GM10847 (cell line): Measurements from ENCODE around the gene TIE1.

Experiments used
- POLR2A ChIP-seq: IDR thresholded peaks from 2 replicates; pipeline ENCODE4 v1.6.1; 2011; ENCODE audit not compliant: insufficient read length; ENCODE audit errors: extremely low read depth

The TIE1 gene

DNA sequence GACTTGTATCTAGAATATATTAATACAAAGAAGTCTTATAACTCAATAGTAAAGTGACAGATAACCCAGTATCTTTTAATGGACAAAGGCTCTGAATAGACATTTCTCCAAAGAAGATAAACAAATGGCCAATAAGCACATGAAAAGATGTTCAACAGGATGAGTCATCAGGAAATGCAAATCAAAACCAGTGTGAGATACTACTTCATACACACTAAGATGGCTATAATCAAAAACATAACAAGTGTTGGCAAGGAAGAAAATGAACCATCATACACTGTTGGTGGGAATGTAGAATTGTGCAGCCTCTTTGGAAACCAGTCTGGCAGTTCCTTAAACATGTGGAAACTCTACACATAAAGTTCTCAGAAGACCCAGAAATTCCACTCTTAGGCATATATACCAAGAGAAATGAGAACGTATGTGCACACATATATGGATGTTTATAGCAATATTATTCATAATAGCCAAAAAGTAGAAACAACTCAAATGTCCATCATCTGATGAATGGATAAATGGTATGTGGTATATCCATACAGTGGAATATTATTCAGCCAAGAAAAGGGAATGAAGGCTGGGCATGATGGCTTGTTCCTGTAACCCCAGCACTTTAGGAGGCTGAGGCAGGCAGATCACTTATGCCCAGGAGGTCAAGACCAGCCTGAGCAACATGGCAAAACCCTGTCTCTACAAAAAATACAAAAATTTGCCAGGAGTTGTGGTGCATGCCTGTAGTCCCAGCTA is 26.9 kb downstream of the TIE1 start:
- no peak for TF ChIP-seq POLR2A

DNA sequence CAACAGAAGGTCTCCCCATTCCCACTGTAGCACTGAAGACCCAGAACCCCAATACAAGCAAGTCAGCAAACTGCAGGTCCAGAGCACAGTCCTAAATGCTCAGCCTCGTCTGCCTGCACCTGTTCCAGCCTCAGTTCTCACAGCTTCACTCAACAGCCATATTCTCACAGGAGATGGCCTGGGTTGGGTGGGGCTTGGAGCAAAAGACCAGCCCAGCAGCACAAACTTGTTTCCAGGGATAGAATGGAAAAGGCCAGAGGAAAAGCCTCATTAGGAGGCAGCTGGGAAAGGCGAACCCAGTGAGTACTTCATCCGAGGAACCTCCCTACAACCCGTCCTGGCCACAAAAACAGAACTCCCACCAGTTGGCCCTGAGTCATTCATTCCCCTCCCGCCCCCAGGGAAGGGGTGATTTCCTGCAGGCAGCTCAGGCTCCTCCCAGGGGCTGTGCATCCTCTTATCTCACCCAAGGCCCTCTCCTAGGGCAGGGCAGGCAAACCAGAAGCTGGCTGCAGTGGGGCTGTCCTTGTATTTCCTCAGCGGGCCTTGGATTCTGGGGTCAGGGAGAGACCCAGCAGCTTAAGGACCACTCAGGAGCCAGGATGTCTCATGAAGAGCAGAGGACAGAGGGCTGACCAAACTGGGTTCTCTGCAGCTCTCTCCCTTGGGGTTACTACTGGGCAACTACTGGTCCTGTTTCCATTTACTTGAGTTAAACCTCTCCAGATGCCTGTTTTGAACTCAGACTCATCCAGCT is 29.4 kb downstream of the TIE1 start:
- no peak for TF ChIP-seq POLR2A

DNA sequence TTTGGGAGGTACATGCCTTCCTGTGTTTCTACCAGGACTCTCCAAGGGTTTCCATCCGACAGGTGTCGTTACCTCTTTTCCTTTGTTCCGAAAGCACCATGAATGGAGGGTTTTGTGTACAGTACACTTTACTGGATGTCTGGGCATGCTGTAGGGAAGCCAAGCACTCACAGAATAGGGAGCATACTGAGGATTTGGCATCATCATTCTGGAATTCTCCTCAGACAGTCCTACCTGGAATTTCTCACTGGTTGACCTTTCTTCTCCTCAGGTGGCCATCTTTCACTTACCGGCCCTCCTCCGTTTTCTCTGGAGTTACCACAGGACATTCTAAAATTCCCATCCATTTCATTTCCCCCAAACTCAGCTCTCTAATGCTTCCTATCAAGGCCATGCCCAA is 30.9 kb downstream of the TIE1 start:
- no peak for TF ChIP-seq POLR2A

DNA sequence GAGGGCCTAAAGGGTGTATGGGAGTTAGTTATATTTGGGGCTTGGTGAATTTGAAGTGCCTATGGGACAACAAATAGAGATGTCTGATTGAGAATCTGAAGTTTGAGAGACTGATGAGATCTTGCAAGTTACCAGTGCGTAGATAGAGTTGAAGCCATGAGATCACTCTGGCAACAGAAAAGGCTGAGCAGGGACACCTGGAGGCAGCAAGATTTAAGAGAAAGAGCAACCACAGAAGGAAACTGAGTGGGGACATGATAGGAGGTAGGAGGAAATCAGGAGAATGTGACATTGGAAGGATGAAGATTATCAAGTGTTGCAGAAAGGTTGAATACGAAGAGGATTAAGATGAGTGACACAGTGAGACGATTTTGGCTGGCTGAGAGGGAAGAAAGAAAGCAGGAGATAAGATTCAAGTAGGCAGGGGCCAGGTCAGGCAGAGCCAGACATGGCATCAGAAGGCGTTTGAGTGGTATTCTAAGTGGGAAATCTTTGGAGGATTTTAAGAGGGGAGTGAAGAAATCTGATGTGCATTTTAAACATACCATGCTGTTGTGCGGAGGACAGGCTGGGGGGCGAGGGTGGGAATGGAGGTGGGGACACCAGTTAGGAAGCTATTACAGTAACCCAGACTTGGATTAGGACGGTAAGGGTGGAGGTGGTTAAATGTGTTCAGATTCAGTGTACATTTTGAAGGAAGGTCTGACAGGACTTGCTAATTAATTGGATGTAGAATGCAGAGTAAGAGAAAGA is 33.8 kb downstream of the TIE1 start:
- TF ChIP-seq POLR2A = no peak

DNA sequence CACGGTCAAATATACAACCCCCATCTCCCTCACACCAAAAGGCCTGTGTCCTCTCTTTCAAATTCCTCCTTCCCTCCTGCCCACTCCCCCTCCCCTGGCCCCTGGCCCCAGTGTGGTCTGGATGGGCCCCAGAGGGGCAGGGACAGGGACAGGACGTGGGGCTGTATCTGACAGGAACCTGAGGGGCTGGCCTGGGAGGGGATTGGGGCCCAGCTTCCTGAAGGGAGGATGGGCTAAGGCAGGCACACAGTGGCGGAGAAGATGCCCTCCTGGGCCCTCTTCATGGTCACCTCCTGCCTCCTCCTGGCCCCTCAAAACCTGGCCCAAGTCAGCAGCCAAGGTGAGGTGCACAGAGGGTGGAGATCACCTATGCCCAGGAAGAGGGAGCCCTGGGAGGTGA is 36.8 kb downstream of the TIE1 start, which contains the start of gene MPL:
MPL (plus strand) TSS at position 231 of the 400 bp plus-strand sequence; CDS start at position 262, 31 bp downstream.
- TF ChIP-seq POLR2A = no peak

DNA sequence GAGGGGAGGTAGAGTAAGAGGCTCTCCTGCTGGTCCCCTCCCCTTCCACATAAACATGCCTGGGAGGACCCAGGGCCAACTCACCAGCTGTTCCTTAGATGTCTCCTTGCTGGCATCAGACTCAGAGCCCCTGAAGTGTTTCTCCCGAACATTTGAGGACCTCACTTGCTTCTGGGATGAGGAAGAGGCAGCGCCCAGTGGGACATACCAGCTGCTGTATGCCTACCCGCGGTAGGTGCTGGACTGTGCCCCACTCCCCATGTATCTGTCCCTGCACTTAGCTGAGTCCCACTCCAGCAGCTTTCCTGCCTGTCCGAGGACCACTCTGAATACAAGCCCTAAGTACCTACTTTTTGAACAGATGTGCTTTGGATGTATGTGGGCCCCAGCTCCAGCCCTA is 37.2 kb downstream of the TIE1 start:
- TF ChIP-seq POLR2A = no peak

DNA sequence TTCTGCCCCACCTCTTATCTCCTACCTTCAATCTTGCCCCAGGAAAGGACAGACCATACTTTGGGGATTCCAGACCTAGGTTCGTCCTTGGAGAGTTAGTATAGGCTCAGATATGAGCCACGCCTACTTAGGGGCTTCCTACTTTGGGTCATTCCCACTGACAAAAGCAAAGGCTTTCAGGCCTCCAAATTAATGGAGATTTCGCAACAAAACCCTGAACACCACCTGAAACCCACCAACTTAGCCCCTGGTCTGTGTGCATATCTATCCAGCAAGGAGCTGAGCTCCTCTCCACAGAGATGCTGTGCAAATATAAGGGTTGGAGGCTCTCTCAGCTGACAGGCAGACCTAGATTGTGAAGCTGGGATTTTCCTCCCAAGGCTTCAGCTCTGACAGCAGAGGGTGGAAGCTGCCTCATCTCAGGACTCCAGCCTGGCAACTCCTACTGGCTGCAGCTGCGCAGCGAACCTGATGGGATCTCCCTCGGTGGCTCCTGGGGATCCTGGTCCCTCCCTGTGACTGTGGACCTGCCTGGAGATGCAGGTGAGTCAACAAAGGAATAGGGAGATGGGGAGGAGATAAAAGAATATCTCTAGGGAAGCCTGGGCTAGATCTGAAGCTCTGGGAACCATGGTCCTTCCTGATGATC is 38.9 kb downstream of the TIE1 start:
- no peak for TF ChIP-seq POLR2A

DNA sequence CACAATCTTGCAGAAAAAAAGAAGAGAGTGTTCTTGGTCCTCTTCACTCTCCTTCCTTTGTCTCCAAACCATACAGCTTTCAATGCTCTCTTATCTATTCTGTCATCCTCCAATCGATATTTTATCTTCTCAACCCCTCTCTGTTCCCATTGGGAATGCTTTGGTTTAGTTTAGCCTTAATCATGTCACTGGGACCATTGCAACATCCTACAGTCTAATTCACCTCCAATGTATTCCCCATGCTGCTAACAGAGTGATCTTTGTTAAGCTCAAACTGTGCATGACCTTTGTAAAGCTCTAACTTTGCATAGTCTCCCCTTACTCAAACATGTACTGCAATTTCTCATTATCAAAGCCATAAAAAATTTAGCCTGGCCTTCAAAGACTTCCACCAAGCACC is 39.8 kb downstream of the TIE1 start:
- TF ChIP-seq POLR2A = no peak

DNA sequence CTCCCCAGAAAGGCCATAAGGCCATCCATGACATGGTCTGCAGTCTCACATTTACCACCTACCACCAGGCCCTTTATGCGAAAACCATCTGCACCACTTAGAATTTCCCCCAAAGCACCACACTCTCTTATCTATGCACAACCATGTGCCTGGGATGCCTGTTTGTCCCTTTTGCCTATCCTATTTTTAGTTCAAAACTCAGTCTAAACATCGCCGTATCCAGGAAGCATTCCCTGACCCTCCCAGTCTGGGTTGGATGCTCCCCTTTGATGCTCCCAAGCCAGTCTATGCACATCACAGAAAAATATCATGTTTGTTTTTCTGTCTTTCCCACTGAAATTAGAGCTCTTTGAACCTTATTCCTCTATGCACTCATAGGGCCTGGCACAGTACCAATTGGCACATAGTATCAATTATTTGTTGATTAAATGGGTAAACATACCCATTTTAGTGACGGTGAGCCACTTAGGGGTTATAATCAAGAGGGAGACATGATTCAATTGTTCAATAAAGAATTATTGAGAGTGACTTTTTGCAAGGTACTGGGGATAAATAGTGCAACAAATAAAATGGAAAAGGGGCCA is 43.6 kb downstream of the TIE1 start:
- no peak for TF ChIP-seq POLR2A

DNA sequence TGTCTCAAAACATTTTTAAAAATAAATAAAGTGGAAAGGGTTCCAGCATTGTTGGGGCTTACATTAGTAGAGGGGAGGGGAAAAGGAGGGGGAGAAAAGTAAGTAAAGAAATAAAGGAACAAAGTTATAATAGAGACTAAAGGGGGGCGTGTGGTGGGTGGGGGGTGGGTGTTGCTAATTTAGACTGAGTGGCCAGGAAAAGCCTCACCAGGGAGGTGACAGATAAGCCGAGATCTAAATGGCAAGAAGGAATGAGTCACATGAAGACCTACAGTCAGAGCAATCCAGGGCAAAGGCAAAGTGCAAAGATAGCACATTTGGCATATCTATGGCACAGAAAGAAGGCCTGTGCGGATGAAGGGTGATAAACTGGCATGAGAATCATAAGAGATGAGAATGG is 44.3 kb downstream of the TIE1 start:
- TF ChIP-seq POLR2A = no peak

DNA sequence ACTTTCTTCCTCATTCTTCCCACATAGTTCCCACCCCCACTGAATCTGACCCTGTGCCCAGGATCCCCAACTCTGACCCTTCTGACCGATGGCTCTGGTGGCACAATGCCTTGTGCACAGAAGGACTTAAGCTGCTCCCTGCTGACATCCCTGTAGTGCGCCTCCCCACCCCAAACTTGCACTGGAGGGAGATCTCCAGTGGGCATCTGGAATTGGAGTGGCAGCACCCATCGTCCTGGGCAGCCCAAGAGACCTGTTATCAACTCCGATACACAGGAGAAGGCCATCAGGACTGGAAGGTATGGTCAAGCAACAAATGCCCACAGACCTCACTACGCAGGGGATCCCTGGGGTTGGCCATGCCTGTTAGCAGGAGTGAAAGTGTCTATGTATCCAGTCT is 45.9 kb downstream of the TIE1 start:
- TF ChIP-seq POLR2A = no peak

DNA sequence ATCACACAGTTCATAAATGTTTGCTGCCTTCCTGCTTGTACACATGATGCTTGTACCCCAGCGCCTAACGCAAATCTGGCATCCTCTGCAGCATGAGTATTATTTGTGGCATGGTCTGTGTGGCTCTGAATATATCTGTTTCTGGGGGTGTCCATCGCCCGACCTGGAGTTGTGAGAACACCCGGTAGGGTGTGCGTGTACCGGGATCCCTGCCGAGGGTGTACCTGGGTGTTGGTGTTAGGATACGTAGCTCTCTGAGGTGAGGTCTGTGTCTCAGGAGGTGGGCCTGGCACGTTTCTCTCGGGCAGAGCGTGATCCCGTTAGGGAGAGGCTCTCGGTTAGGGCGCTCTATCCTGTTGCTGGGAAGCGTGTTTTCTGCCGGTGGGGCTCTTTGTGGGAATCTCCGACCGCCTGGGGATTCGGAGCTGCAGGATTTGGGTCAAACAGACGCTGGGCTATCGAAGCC is 47.6 kb downstream of the TIE1 start:
- TF ChIP-seq POLR2A = no peak

DNA sequence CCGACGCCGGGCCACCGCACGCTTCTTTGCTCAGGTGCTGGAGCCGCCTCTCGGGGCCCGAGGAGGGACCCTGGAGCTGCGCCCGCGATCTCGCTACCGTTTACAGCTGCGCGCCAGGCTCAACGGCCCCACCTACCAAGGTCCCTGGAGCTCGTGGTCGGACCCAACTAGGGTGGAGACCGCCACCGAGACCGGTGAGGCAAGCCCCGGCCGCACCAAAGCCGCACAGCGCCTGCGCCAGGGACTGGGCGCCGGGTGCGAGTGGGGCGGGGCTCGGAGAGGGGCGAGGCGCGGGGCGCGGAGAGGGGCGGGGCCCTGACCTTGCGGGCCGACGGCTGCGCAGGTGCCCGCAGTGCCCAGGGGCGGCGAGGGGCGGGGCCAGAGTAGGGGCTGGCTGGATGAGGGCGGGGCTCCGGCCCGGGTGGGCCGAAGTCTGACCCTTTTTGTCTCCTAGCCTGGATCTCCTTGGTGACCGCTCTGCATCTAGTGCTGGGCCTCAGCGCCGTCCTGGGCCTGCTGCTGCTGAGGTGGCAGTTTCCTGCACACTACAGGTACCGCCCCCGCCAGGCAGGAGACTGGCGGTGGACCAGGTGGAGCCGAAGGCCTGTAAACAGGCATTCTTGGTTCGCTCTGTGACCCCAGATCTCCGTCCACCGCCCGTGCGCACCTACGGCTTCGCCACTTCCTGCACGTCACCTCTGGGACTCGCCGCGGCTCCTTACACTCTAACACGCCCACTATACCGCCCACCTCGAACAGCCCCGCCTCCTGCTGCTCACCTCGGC is 48.2 kb downstream of the TIE1 start:
- TF ChIP-seq POLR2A = peak; percentile 11
